Measurements from ENCODE around the gene RIMBP2.

RIMBP2 gene

DNA sequence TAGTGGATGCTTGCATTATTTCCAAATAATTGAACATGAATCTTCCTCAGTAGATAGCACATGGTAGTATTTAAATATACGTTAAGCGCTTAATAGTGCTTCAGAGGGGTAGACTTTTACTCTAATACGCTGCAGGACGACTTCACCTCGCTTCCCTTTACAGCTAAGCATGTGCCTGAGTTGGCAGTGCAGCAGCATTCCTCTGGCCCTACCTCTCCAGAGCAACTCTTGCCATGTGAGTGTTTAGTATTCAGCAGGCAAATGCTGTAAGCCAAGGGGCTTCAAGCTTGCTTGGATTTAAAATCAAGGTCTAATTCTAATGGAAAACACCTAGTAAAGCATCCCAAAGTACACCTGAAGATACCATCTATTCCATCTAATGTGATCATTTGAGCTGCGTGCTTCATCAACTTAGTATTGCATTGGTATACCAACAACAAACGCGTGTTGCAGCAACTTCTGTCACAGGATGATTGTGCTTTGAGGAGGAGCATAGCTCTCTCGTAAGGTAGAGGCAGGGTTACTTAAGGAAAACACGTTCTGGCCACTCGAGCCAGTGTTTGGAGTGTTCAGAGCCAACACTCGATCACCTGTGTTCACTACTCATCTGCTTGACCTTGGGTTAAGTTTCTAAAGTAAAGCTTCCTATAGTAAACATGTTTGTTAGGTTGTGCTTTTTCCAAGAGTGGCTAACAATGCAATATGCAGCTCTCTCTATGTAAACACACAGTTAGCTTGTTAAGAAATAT lies 317.8 kb downstream of the RIMBP2 start:
- TF ChIP-seq POLR2A (IDR thresholded peaks at IDR 0.05; ENCODE audit: low read depth, low read length) (no peak), POLR2AphosphoS5 (IDR thresholded peaks at IDR 0.05; ENCODE audit: low read depth, low read length) (no peak), TAF1 (IDR thresholded peaks at IDR 0.05; ENCODE audit: borderline replicate concordance, low read depth, low read length) (no peak)
- DNase-seq (ENCODE audit: insufficient read length): no peak
- FAIRE-seq: no peak

DNA sequence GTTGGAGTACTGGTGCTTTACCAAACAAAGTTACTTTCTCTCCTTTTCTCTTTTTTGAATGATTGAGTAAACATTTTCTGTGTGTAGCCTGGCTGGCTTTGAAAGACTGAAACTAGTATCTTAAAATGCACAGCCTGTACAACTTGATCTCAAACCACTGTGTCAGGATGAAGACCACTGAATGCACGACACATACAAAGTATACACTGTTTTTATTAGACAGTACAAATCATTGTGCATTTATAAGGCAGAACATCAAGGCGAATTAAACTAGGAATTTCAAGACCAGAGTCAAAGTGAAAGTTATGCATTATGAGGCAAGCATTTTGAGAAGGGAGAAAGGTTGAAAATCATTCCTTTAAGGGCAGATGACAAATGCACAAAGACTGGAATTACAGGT lies 319.4 kb downstream of the RIMBP2 start:
- FAIRE-seq (no peak), DNase-seq (ENCODE audit: insufficient read length) (no peak)
- TF ChIP-seq TAF1 (IDR thresholded peaks at IDR 0.05; ENCODE audit: borderline replicate concordance, low read depth, low read length) (no peak), POLR2AphosphoS5 (IDR thresholded peaks at IDR 0.05; ENCODE audit: low read depth, low read length) (no peak), POLR2A (IDR thresholded peaks at IDR 0.05; ENCODE audit: low read depth, low read length) (no peak)

DNA sequence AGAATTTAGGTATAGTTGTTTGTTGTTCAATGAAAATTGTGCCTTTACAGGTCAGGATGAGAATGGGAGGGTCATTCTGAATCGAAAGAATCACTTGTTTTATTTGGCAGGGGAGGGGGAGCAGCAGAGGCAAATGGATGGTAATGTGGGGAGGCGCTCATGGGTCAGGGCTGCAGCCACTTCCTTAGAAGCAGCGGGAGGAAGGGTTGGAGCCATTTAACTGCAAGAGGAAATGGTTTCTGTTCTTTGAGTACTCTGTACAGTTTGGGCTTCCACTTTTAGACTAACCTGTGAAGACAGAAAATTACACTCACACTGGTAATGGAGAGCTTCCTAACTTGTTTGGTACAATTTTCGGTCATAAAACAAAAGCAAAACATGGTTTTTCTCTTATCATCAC lies 321.2 kb downstream of the RIMBP2 start:
- no peak for DNase-seq (ENCODE audit: insufficient read length)
- no peak for FAIRE-seq

DNA sequence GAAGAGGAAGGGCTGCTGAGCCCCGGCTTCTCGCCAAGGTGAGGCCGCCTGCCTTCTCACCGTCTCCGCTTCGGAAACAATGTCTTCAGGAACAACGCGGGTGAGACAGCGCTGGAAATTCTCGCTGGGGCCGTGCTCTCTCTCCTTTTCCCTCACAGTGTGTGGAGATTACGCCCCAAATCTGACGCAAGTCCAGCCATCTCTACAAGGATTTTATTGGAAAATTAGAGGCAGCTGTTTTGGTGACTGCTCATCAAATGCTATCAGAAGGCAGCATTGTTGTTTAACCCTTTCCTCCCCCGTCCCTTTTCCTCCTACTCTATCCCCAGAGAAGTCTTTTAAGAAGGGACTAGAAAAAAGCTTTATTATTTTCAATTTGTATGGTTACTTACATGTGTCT lies 324.9 kb downstream of the RIMBP2 start:
- no peak for DNase-seq (ENCODE audit: insufficient read length)
- FAIRE-seq: no peak

More for the DNA sequence above, 321.2 kb downstream of the RIMBP2 start:
- TF ChIP-seq POLR2AphosphoS5 (IDR thresholded peaks at IDR 0.05; ENCODE audit: low read depth, low read length): no peak
- no peak for TF ChIP-seq POLR2A (IDR thresholded peaks at IDR 0.05; ENCODE audit: low read depth, low read length)
- no peak for TF ChIP-seq TAF1 (IDR thresholded peaks at IDR 0.05; ENCODE audit: borderline replicate concordance, low read depth, low read length)

DNA sequence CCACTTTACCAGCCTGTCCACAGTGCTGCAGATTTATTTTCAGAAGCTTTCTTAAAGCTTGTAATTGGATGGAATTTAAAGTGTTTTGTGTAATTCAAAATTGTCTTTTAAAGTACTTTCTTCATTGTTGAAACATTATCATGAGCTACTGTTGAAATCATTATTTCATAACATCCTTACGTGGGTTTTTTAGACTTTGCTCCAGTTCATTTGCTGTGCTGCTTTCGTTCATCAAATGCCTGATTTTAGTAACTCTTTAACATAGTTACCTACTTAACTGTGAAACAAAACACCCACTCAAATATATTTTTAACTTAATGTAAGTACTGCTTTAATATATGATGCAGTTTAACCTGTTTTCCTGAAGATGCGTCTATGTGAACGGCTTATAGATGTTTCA lies 330.9 kb downstream of the RIMBP2 start:
- no peak for TF ChIP-seq POLR2AphosphoS5 (IDR thresholded peaks at IDR 0.05; ENCODE audit: low read depth, low read length)
- TF ChIP-seq POLR2A (IDR thresholded peaks at IDR 0.05; ENCODE audit: low read depth, low read length): no peak
- no peak for TF ChIP-seq TAF1 (IDR thresholded peaks at IDR 0.05; ENCODE audit: borderline replicate concordance, low read depth, low read length)
- no peak for DNase-seq (ENCODE audit: insufficient read length)
- no peak for FAIRE-seq

More for the DNA sequence above, 324.9 kb downstream of the RIMBP2 start:
- no peak for TF ChIP-seq TAF1 (IDR thresholded peaks at IDR 0.05; ENCODE audit: borderline replicate concordance, low read depth, low read length)
- no peak for TF ChIP-seq POLR2A (IDR thresholded peaks at IDR 0.05; ENCODE audit: low read depth, low read length)
- TF ChIP-seq POLR2AphosphoS5 (IDR thresholded peaks at IDR 0.05; ENCODE audit: low read depth, low read length): no peak

DNA sequence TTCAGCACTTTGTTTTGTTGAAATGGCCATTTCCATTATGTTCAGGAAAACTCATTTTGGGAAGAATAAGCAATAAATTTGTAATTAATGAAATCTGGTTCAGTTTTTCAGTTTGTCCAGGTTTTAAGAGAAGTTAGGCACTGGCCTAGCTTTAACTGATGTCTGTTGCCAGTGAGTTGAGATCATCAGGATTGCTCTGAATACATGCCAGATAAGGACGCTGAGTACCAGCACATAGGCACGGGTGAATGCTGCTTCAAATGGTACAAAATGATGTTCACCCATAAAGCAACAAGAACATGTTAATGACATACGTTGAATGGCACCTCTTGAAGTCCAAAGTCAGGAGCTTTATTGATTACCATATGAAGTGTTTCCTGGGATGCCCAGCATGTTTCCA lies 331.9 kb downstream of the RIMBP2 start:
- no peak for FAIRE-seq
- no peak for DNase-seq (ENCODE audit: insufficient read length)
- TF ChIP-seq TAF1 (IDR thresholded peaks at IDR 0.05; ENCODE audit: borderline replicate concordance, low read depth, low read length) (no peak), POLR2A (IDR thresholded peaks at IDR 0.05; ENCODE audit: low read depth, low read length) (no peak), POLR2AphosphoS5 (IDR thresholded peaks at IDR 0.05; ENCODE audit: low read depth, low read length) (no peak)

DNA sequence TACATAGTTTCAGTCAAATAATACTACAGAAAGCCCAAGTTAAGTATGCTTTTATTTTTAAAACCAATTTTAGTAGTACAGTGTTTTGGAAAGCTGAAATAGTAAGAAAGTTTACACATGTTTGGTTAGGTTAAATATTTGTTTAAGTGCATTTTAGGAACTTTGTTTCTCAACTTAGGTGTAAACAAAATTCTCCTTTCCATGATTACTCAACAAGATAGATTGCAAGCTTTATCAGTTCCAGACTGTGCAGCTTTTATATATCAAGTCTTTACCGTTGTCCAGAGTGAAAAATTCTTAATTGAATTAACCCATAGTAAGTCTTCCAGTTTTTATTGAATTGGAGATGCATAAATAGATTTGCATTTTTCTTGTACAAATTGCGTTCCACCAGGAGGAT lies 333.3 kb downstream of the RIMBP2 start:
- FAIRE-seq: no peak
- no peak for DNase-seq (ENCODE audit: insufficient read length)
- TF ChIP-seq POLR2AphosphoS5 (IDR thresholded peaks at IDR 0.05; ENCODE audit: low read depth, low read length): no peak
- TF ChIP-seq TAF1 (IDR thresholded peaks at IDR 0.05; ENCODE audit: borderline replicate concordance, low read depth, low read length): no peak

DNA sequence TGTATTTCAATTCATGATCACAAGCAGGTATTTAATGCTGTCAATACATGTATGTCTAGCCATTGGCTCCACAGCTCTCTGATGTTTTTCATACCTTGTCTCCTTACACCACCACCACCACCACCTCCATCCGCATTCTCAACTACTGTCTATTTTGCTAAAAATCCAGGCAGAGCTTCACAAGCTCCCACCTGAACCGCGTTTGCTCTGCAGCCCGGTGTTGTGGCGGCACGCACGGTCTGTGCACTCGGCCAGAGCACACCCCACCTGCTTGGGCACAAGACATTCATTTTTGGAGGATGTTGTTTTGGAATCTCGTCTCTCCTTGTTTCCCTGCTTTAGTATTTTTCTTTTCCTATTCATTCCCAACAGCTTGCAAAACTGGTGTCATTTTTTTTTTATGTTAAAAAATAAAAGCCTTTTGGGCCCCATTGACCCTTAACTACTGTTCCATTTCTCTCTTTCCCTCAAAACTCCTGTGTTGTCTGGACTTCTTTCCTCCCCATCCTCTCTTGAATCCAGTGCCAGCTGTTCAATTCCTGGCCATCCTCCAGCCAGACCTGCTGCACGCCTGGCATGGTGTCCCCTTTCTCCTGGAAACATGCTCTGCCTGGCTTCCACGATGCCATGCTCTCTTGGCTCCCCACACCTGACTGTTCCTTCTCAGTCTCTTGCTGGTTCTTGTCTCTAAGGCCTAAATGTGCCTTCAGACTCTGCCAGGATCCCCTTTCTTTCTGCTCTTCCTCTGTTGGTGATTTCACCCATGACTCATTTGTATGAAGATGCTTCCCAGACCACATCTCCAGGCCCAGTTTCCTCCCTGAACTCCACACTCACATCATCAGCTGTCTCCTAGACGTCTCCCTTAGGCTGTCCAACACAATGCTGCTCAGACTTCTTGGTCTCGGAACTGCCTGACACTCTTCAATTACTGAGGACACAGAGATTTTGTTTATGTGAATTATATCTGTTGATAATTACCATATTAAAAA lies 340.5 kb downstream of the RIMBP2 start:
- no peak for DNase-seq (ENCODE audit: insufficient read length)
- TF ChIP-seq POLR2A (IDR thresholded peaks at IDR 0.05; ENCODE audit: low read depth, low read length) (no peak), TAF1 (IDR thresholded peaks at IDR 0.05; ENCODE audit: borderline replicate concordance, low read depth, low read length) (no peak), POLR2AphosphoS5 (IDR thresholded peaks at IDR 0.05; ENCODE audit: low read depth, low read length) (no peak)
- FAIRE-seq: no peak

DNA sequence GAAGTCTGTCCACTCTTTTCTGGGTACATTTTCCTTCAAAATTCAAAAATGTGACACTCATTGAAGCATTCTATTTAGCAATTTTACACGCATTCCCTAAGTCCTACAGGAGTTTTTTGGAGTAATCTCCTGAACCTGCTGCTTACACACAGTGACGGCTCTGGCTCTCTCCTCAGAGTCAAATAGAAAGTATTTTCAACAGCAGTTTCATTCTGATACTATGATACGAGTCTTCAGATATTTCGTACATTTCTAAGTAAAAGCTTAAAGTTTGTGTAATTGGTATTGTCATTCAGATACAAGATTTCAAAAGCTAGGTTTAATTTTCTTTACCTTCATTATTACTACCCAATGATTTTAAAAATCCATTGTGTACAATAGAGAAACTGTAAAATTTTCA lies 342.0 kb downstream of the RIMBP2 start:
- TF ChIP-seq POLR2AphosphoS5 (IDR thresholded peaks at IDR 0.05; ENCODE audit: low read depth, low read length) (no peak), POLR2A (IDR thresholded peaks at IDR 0.05; ENCODE audit: low read depth, low read length) (no peak), TAF1 (IDR thresholded peaks at IDR 0.05; ENCODE audit: borderline replicate concordance, low read depth, low read length) (no peak)
- DNase-seq (ENCODE audit: insufficient read length) (no peak), FAIRE-seq (no peak)

DNA sequence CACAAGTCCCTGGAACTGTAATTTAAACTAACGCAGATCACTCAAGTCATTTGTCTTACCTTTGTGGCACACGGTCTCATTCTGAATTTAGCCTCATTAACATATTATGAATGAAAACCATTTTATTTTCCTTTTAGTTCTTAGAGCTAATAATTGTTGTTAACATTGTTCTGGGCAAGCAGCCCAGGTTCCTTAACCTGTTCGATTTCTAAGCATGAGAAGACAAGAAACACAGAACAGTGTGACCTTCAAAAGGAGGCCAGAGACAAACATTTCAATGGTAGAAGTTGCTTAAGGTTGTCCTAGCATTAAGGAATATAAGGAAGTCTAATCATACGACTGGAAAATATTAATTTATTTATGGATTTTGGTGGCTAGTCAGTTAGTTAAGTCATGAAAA lies 343.2 kb downstream of the RIMBP2 start:
- TF ChIP-seq POLR2A (IDR thresholded peaks at IDR 0.05; ENCODE audit: low read depth, low read length) (no peak), TAF1 (IDR thresholded peaks at IDR 0.05; ENCODE audit: borderline replicate concordance, low read depth, low read length) (no peak), POLR2AphosphoS5 (IDR thresholded peaks at IDR 0.05; ENCODE audit: low read depth, low read length) (no peak)
- FAIRE-seq (no peak), DNase-seq (ENCODE audit: insufficient read length) (no peak)

DNA sequence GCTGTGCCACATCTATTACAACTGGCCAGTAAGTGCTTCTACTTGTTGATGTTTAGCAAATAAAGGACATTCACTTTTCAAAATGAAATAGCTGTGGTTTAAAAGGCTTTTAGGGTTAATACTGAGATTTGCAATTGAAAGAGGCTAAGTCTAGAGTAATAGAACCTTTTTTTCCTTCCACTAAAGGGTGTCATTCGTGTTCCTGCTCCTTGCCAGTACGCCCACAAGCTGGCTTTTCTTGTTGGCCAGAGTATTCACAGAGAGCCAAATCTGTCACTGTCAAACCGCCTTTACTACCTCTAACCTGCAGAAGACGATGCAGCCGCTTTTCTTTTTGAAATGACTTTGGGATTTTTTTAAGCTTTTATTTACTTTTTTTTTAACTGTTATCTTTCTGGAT lies 344.8 kb downstream of the RIMBP2 start:
- no peak for TF ChIP-seq POLR2A (IDR thresholded peaks at IDR 0.05; ENCODE audit: low read depth, low read length)
- TF ChIP-seq TAF1 (IDR thresholded peaks at IDR 0.05; ENCODE audit: borderline replicate concordance, low read depth, low read length): no peak
- TF ChIP-seq POLR2AphosphoS5 (IDR thresholded peaks at IDR 0.05; ENCODE audit: low read depth, low read length): no peak
- DNase-seq (ENCODE audit: insufficient read length) (no peak), FAIRE-seq (no peak)

Measured in GM12892 (cell line).